HG03342 (cell line): ENCODE measurements around the gene ALDOA.

Source experiments
- ATAC-seq: cut with Tn5 transposase; IDR thresholded peaks from one replicate; pipeline ENCODE4 v1.9.1; 2021; ENCODE audit warnings: mild to moderate bottlenecking, moderate library complexity; ENCODE audit not compliant: unreplicated experiment

The ALDOA gene

DNA sequence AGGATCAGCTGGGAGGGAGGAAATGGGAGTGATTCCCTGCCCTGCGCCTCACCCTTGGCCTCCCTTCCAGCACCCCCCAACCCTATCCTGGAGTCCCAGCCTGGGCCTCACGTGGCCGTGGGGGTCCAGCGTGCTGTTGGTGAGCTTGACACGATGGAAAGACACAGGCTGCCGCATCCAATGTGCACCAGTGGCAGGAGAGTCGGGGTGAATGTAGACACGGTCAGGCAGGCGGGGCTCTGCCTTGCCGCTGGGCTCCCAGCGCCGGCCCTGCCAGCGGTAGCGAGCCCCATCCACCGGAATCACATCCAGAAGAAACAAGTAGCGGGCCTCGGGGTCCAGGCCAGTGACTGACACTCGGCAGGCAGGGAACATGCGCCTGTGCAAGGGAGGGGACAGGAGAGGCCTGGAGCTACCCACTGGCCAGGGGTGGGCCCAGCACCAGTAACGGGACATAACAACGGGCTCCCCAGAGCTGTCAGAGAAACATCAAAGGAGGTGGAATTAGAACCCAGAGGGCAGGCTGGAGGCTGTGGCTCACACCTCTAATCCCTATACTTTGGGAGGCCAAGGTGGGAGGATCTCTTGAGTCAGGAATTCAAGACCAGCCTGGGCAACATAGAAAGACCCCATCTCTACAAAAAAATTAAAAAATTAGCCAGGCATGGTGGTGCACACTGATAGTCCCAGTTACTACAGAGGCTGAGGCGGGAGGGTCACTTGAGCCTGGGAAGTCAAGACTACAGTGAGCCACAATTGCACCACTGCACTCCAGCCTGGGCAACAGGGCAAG, 23.5 kb downstream of the ALDOA start:
- ATAC-seq: no peak

DNA sequence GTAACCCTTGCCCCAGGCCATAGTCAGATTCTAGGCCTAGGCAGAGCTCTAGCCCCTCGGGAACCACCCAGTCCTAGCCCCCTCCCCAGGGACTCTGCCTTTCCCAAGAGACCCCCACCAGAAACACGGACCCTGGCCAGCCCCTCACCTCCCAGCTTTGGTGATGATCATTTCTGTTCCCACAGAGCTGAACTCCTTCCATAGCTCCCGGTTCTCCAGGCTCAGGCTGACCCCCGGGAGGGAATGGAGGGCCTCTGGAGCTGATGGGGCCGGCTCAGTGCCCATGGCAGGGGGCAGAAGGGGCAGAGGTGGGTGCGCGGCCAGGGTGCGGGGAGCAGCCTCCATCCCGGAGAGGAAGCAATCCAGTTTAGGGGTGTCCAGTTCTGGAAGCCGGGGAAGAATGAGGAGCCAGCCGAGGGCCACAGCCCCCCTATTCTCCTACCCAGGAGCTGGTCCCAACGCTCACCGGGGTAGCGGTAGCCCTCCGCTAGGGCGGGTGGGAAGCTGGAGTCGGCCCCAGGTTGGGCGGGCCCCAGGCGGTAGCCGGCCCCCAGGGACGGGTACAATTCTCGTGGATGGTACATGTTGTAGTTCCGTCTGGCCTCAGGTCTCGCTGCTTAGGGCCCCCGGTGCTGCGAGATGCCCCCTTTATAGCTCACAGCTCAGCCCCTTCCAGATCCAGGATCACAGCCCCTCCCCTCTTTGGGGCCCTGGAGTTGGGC, 25.2 kb downstream of the ALDOA start:
- no peak for ATAC-seq

- peak; percentile 68 for ATAC-seq
Measured at GRCh38 chr16:30091474-30092372, 26.2 kb downstream of the ALDOA start, which contains the start of gene TBX6. TSS of gene TBX6 (minus strand) at chr16:30091924. CDS start at chr16:30091193, 731 bp downstream.

- peak; percentile 44 for ATAC-seq
Measured at GRCh38 chr16:30092373-30093010, 26.9 kb downstream of the ALDOA start.

DNA sequence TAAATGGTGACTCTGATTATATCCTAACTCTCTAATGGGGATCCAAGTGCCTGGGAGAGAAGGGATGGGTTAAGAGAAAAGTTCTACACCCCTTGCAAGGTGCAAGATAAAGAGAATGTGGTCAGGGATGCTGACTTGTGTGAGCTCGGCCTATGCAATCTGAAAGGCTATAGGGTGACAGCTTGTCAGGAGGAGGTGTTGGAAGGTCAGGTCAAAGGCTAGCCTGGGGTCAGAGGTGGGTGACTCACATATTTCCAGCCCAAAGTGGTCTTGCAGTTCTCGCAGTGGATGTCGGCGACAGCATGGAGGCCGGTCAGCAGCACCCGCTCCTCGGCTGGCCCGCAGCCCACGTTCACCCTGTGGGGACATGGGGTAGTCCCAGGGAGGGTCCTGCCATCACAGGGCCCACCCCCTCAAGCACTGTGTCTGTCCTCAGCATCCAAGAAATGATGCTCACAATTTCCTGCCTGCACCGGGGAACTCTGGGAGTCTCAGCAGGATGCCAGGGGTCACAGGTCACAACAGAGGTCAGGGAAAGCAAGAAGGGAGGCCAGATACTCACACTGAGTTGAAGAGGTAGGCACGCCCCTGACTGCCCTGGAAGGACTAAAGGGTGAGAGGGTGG, 29.1 kb downstream of the ALDOA start:
- no peak for ATAC-seq

GRCh38 chr16:30095166-30096078, 29.9 kb downstream of the ALDOA start:
- no peak for ATAC-seq

DNA sequence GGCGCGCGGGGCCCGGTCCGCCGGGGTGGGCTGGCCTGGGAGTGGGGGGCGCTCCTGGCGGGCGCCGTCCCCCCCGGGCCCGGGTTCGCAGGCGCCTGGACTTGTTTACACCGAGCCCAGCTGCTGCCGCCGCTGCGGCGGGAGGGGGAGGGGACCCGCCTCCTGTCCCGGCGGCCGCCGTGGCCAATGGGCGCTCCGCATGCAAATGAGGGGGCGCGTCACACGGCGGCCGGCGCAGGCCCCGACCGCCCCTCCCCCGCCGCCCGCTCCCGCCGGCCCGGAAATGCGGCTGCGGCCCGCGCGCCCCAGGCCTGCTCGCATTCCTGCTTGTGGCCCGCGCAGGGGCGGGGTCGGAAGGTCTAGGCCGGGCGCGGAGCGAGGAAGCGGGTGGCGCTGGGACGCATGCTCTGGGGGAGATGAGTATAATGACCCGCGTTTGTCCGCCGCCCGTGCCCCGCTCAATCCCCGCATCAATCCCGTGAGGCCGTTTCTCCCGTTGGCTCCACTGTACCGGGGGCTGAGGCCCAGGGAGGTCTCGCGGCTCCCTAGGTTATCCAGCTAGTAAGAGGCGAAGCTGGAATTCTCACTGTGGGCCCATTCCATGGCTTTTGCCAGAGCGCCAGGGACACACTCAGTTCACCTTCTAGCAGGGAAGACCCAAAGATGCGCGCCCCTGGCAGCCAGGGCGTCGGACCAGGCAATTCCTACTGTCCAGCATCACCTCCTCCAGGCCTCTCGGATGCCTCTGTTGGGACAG, 30.7 kb downstream of the ALDOA start, which contains the start of gene YPEL3:
YPEL3 (minus strand) TSS at position 109 of the 757 bp plus-strand sequence. CDS start 731 bp downstream, outside the sequence.
- peak; percentile 49 for ATAC-seq

DNA sequence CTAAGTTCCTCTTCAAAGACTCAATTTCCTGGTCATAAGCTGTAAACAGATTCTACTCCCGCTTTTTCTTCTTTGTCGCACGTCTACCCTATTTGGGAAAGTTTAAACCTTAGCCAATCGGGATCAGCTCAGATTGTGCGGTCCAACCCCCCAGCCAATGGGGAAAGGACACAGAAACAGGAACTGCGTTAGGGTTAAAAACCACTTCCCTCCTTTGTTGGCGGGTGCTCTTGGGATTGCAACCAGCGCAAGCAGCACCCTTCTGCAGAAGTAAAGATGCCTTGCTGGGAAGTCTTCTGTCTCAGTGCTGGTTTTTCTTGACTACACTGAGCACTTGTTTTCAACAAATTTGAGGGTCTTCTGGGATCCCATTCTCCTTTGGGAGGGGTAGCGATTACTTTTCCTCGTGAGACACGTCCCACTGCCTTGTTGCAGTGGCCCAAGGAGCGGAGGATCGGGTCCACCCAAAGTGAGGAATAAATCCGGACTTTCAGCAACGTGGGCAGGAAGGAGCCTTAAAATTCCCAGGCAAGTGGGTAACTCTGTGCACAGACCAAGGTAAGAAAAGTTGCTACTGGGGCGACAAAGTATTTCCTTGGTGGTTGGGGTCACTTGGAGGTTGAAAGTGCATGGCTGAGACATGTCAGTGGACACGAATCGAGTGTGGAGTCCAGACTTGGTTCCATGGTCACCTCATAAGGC, 31.5 kb downstream of the ALDOA start:
- ATAC-seq: no peak

DNA sequence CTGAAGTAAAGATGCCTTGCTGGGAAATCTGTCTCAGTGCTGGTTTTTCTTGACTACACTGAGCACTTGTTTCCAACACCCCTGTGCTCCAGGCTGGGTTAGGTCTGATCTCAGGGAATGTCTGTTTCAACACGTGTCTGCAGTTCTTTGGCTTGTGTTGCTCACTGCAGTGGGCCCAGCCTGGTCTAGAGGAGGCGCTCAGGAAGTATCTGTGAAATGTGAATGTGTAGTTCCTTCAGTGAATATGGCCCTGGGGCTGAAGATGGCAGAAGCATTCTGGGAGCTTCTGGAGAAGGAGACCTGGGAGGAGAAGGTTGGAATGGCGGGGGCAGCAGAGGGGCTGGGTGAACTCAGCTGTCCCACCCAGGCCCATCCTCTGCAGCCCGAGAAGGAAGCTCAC, 38.5 kb downstream of the ALDOA start:
- no peak for ATAC-seq

DNA sequence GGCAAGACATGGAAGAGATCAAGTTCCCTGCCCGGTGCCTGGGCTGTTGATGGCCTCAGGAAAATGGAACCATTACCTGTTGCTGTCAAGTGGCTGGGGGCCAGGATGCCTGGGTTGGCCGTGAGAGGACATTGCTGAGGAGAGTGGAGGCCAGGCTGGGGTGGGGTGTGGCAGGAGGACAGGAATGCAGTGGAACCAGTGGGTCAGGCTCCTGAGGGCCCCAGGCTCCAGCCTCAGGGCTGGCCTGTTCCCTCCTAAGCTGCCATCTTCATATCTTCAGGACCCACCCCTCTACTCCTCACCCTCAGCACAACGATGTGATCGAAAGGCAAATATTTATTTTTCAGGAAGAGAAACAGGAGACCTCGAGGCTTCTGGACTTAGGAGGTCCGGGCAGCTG, 38.9 kb downstream of the ALDOA start:
- ATAC-seq: no peak

- ATAC-seq: no peak
Measured at GRCh38 chr16:30108059-30108850, 42.7 kb downstream of the ALDOA start.

- no peak for ATAC-seq
Measured at GRCh38 chr16:30110661-30111060, 45.1 kb downstream of the ALDOA start.

GRCh38 chr16:30112197-30113030, 46.9 kb downstream of the ALDOA start:
- no peak for ATAC-seq

- no peak for ATAC-seq
Measured at GRCh38 chr16:30113031-30113710, 47.6 kb downstream of the ALDOA start, which contains the start of gene GDPD3. TSS of gene GDPD3 (minus strand) at chr16:30113537. CDS start at chr16:30113478, 59 bp downstream.

DNA sequence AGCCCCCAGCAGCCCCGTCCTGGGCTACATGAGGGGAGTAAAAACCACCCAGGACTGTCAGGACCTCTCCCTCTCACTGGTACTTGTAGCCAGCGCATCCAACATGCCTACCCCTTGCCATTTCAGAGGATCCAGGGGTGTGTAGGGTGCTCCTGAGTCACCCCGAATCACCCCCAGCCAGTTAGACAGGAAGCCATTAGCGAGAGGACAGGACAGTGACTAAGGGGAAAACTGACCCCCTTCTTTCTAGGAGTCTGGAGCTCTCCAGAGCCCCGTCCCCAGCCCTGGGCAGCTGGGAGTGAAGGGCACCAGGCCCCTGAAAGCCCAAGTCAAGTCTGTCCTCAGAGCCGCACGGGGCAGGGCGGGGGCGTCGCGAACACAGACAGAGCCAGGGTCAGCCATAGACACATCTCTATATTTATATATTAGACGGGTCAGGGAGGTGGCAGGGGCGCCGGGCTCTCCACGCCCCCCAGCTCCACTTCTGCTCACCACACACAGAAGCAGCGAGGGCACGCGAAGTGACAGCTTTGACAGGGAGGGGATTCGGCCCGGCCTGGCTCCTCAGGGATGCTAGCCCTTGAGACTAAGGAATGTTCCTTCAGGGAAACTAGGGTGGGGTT, 48.3 kb downstream of the ALDOA start:
- ATAC-seq: no peak
